GM23338 (cell line): ENCODE data around the gene CHGA.

Experiments
- CREB1 ChIP-seq: fragments of 250-450 bp; sonication (Bioruptor Pico); IDR thresholded peaks from 2 replicates; pipeline ENCODE4 v1.5.0; 2020; ENCODE audit warnings: low read depth, mild to moderate bottlenecking, moderate library complexity
- EZH2 ChIP-seq: fragments of 200-600 bp; sonication (generic); IDR thresholded peaks from one replicate; pipeline ENCODE4 v1.8.0; 2017; ENCODE audit warnings: antibody characterized with exemption, mild to moderate bottlenecking, low read depth; ENCODE audit not compliant: unreplicated experiment
- EZH2phosphoT487 ChIP-seq: fragments of 200-600 bp; sonication (generic); IDR thresholded peaks from one replicate; pipeline ENCODE4 v1.8.1; 2018; ENCODE audit warnings: antibody characterized with exemption; ENCODE audit not compliant: unreplicated experiment
- JUNB ChIP-seq: IDR thresholded peaks from one replicate; pipeline ENCODE4 v1.6.1; 2016; ENCODE audit warnings: antibody characterized with exemption; ENCODE audit not compliant: unreplicated experiment
- NANOG ChIP-seq: IDR thresholded peaks from 2 replicates; pipeline ENCODE4 v1.6.1; 2016; ENCODE audit warnings: antibody characterized with exemption, borderline replicate concordance
- POLR2AphosphoS5 ChIP-seq: IDR thresholded peaks from 2 replicates; pipeline ENCODE4 v1.6.1; 2016; ENCODE audit warnings: antibody characterized with exemption, low read depth
- REST ChIP-seq: IDR thresholded peaks from one replicate; pipeline ENCODE4 v1.6.1; 2018; ENCODE audit warnings: antibody characterized with exemption; ENCODE audit not compliant: unreplicated experiment
- STAT1 ChIP-seq: IDR thresholded peaks from one replicate; pipeline ENCODE4 v1.6.1; 2016; ENCODE audit warnings: antibody characterized with exemption; ENCODE audit not compliant: unreplicated experiment
- ZNF114 ChIP-seq: fragments of 250-450 bp; sonication (Bioruptor Pico); IDR thresholded peaks from 2 replicates; pipeline ENCODE4 v1.5.0; 2020; ENCODE audit warnings: mild to moderate bottlenecking, moderate library complexity
- ZNF331 ChIP-seq: fragments of 250-450 bp; sonication (Bioruptor Pico); IDR thresholded peaks from 2 replicates; pipeline ENCODE4 v1.5.0; 2020; ENCODE audit warnings: low read depth, mild to moderate bottlenecking, moderate library complexity
- TF ChIP-seq, protein P1 (sequence below), 2 experiments: fragments of 200-600 bp in 1 of 2; sonication (generic) in 1 of 2; conservative IDR thresholded peaks; 2 replicates each; pipeline versions ENCODE4 v1.5.1 to v1.6.1; 2016 to 2017; ENCODE audit warnings: antibody characterized with exemption in 2 of 2, low read depth in 2 of 2, mild to moderate bottlenecking in 2 of 2, moderate library complexity in 1 of 2
- TF ChIP-seq, protein P2 (sequence below): IDR thresholded peaks from 2 replicates; pipeline ENCODE4 v1.6.1; 2016; ENCODE audit warnings: antibody characterized with exemption
- TF ChIP-seq, protein P3 (sequence below): fragments of 250-450 bp; sonication (Bioruptor Pico); IDR thresholded peaks from 2 replicates; pipeline ENCODE4 v1.5.0; 2020; ENCODE audit warnings: mild to moderate bottlenecking, moderate library complexity

DNA sequence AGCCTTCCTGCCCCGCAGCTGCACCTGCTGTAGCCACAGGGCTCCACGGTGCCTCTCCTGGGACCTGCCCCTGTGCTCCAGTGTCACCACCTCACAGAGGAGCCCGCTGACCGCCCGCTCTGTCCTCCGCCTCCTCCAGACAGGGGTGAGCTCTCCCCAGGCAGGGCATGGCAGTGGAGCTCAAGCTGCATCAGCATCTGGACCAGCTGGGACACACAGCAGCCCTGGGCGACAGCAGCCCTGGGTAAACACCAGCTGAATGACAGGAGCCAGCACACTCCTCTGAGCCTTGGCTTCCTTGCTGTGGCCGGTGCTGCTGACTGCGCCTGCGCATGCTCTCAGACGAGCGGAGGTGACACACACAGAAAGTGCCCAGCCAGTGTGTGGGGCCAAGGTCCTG lies 22.0 kb downstream of the CHGA start:
- no peak for TF ChIP-seq POLR2AphosphoS5
- TF ChIP-seq, protein P1, sequence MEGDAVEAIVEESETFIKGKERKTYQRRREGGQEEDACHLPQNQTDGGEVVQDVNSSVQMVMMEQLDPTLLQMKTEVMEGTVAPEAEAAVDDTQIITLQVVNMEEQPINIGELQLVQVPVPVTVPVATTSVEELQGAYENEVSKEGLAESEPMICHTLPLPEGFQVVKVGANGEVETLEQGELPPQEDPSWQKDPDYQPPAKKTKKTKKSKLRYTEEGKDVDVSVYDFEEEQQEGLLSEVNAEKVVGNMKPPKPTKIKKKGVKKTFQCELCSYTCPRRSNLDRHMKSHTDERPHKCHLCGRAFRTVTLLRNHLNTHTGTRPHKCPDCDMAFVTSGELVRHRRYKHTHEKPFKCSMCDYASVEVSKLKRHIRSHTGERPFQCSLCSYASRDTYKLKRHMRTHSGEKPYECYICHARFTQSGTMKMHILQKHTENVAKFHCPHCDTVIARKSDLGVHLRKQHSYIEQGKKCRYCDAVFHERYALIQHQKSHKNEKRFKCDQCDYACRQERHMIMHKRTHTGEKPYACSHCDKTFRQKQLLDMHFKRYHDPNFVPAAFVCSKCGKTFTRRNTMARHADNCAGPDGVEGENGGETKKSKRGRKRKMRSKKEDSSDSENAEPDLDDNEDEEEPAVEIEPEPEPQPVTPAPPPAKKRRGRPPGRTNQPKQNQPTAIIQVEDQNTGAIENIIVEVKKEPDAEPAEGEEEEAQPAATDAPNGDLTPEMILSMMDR (conservative IDR thresholded peaks at IDR 0.05; ENCODE audit: low read depth in 2 of 2), result no peak
- no peak for TF ChIP-seq EZH2
- no peak for TF ChIP-seq EZH2phosphoT487
- no peak for TF ChIP-seq REST
- TF ChIP-seq CREB1 (CRISPR knock-in tag), result no peak
- TF ChIP-seq, protein P2, sequence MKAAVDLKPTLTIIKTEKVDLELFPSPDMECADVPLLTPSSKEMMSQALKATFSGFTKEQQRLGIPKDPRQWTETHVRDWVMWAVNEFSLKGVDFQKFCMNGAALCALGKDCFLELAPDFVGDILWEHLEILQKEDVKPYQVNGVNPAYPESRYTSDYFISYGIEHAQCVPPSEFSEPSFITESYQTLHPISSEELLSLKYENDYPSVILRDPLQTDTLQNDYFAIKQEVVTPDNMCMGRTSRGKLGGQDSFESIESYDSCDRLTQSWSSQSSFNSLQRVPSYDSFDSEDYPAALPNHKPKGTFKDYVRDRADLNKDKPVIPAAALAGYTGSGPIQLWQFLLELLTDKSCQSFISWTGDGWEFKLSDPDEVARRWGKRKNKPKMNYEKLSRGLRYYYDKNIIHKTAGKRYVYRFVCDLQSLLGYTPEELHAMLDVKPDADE, result no peak
- TF ChIP-seq JUNB, result no peak
- TF ChIP-seq, protein P3, sequence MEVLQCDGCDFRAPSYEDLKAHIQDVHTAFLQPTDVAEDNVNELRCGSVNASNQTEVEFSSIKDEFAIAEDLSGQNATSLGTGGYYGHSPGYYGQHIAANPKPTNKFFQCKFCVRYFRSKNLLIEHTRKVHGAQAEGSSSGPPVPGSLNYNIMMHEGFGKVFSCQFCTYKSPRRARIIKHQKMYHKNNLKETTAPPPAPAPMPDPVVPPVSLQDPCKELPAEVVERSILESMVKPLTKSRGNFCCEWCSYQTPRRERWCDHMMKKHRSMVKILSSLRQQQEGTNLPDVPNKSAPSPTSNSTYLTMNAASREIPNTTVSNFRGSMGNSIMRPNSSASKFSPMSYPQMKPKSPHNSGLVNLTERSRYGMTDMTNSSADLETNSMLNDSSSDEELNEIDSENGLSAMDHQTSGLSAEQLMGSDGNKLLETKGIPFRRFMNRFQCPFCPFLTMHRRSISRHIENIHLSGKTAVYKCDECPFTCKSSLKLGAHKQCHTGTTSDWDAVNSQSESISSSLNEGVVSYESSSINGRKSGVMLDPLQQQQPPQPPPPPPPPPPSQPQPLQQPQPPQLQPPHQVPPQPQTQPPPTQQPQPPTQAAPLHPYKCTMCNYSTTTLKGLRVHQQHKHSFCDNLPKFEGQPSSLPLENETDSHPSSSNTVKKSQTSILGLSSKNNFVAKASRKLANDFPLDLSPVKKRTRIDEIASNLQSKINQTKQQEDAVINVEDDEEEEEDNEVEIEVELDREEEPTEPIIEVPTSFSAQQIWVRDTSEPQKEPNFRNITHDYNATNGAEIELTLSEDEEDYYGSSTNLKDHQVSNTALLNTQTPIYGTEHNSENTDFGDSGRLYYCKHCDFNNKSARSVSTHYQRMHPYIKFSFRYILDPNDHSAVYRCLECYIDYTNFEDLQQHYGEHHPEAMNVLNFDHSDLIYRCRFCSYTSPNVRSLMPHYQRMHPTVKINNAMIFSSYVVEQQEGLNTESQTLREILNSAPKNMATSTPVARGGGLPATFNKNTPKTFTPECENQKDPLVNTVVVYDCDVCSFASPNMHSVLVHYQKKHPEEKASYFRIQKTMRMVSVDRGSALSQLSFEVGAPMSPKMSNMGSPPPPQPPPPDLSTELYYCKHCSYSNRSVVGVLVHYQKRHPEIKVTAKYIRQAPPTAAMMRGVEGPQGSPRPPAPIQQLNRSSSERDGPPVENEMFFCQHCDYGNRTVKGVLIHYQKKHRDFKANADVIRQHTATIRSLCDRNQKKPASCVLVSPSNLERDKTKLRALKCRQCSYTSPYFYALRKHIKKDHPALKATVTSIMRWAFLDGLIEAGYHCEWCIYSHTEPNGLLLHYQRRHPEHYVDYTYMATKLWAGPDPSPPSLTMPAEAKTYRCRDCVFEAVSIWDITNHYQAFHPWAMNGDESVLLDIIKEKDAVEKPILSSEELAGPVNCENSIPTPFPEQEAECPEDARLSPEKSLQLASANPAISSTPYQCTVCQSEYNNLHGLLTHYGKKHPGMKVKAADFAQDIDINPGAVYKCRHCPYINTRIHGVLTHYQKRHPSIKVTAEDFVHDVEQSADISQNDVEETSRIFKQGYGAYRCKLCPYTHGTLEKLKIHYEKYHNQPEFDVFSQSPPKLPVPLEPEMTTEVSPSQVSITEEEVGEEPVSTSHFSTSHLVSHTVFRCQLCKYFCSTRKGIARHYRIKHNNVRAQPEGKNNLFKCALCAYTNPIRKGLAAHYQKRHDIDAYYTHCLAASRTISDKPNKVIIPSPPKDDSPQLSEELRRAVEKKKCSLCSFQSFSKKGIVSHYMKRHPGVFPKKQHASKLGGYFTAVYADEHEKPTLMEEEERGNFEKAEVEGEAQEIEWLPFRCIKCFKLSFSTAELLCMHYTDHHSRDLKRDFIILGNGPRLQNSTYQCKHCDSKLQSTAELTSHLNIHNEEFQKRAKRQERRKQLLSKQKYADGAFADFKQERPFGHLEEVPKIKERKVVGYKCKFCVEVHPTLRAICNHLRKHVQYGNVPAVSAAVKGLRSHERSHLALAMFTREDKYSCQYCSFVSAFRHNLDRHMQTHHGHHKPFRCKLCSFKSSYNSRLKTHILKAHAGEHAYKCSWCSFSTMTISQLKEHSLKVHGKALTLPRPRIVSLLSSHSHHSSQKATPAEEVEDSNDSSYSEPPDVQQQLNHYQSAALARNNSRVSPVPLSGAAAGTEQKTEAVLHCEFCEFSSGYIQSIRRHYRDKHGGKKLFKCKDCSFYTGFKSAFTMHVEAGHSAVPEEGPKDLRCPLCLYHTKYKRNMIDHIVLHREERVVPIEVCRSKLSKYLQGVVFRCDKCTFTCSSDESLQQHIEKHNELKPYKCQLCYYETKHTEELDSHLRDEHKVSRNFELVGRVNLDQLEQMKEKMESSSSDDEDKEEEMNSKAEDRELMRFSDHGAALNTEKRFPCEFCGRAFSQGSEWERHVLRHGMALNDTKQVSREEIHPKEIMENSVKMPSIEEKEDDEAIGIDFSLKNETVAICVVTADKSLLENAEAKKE (CRISPR knock-in tag), result no peak
- no peak for TF ChIP-seq ZNF114 (CRISPR knock-in tag)
- TF ChIP-seq STAT1, result no peak
- TF ChIP-seq ZNF331 (CRISPR knock-in tag), result no peak
- TF ChIP-seq NANOG, result no peak
